ENCODE results near the gene SLC9A5.

GRCh38 chr16:67216612-67217490 is 31.9 kb upstream of the SLC9A5 start:
- no peak for TF ChIP-seq SUZ12 (IDR thresholded peaks at IDR 0.05)
- TF ChIP-seq HDGF (IDR thresholded peaks at IDR 0.05; ENCODE audit: borderline replicate concordance), result no peak
- no peak for TF ChIP-seq LEF1 (IDR thresholded peaks at IDR 0.05; ENCODE audit: borderline replicate concordance)
- no peak for TF ChIP-seq FOXM1 (IDR thresholded peaks at IDR 0.05; ENCODE audit: borderline replicate concordance)
- no peak for TF ChIP-seq NFRKB (IDR thresholded peaks at IDR 0.05)
- no peak for TF ChIP-seq FOXA1 (IDR thresholded peaks at IDR 0.05)
- TF ChIP-seq FOXK2 (IDR thresholded peaks at IDR 0.05), result no peak
- TF ChIP-seq ZNF384 (IDR thresholded peaks at IDR 0.05), result no peak
- no peak for TF ChIP-seq CTBP1 (IDR thresholded peaks at IDR 0.05; ENCODE audit: borderline replicate concordance)
- no peak for TF ChIP-seq TARDBP (IDR thresholded peaks at IDR 0.05)
- TF ChIP-seq L3MBTL2 (conservative IDR thresholded peaks at IDR 0.05), result no peak
- no peak for TF ChIP-seq PKNOX1 (IDR thresholded peaks at IDR 0.05)
- TF ChIP-seq BHLHE40 (IDR thresholded peaks at IDR 0.05; ENCODE audit: borderline replicate concordance), result no peak

All from HEK293T (cell line).